GM08714 (cell line): ENCODE results near the gene SRM.
"Not testable (repeated sequence)": the region's sequence is repeated elsewhere in the genome, so short reads cannot be mapped to it uniquely, and the experiment has no call there.

Experiments used
- H3K4me3 ChIP-seq: fragments of 200-500 bp; sonication (Bioruptor generic); 2 replicates; pipeline ENCODE4 v1.5.1; 2014; ENCODE audit warnings: mild to moderate bottlenecking, low read length, inconsistent platforms
- ZNF274 ChIP-seq: IDR thresholded peaks from 2 replicates; pipeline ENCODE4 v1.6.1; 2012; ENCODE audit warnings: mild to moderate bottlenecking, low read depth, low read length

The SRM gene

GRCh38 chr1:11026052-11026451, 33.8 kb downstream of the SRM start:
- H3K4me3 ChIP-seq, result no peak overlapping the region
- TF ChIP-seq ZNF274, result no peak

- no peak overlapping the region for H3K4me3 ChIP-seq
Measured at GRCh38 chr1:11025618-11026017, 34.2 kb downstream of the SRM start.

DNA sequence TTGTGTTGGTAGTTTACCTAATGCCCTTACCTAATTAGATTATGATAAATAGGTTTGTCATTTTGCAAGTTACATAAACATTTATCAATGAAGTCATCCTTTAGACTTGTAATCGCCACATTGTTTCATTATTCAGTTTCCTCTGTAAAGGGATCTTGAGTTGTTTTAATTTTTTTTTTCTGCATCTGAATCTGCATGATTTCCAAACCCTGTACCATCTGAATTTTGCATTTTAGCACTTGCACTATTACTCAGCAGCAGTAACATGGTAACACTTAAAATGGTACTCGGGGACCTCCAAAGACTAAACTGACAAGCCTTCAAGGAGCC, 35.0 kb downstream of the SRM start:
- TF ChIP-seq ZNF274, result no peak
- no peak overlapping the region for H3K4me3 ChIP-seq

More at GRCh38 chr1:11025618-11026017, 34.2 kb downstream of the SRM start:
- no peak for TF ChIP-seq ZNF274

DNA sequence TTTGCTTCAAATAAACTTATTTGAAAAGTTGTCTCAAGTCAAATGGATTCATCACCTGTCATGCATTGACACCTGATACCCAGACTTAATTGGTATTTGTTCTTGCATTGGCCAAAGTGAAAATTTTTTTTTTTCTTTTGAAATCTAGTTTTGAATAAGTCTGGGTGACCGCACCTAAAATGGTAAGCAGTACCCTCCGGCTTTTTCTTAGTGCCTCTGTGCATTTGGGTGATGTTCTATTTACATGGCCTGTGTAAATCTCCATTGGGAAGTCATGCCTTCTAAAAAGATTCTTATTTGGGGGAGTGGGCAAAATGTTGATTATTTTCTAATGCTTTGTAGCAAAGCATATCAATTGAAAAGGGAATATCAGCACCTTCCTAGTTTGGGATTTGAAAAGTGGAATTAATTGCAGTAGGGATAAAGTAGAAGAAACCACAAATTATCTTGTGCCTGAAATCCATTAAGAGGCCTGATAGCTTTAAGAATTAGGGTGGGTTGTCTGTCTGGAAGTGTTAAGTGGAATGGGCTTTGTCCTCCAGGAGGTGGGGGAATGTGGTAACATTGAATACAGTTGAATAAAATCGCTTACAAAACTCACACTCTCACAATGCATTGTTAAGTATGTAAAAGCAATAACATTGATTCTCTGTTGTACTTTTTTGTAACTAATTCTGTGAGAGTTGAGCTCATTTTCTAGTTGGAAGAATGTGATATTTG, 35.5 kb downstream of the SRM start:
- no peak for TF ChIP-seq ZNF274
- no peak overlapping the region for H3K4me3 ChIP-seq

- TF ChIP-seq ZNF274, result no peak
- H3K4me3 ChIP-seq, result no peak overlapping the region
Measured at GRCh38 chr1:11023201-11023600, 36.6 kb downstream of the SRM start.

DNA sequence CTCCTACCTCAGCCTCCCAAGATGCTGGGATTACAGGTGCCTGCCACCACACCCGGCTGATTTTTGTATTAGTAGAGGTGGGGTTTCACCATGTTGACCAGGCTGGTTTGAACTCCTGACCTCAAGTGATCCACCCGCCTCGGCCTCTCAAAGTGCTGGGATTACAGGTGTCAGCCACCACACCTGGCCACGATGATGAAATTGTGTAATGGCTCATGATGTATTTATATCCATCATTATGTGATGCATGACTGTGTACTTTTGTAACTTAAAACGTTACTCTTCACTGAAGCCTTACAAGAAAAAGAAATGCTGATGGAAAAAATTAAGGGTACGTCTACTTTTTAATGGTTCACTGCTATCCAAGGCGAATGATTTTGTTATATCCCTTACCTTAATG, 39.8 kb downstream of the SRM start:
- no peak overlapping the region for H3K4me3 ChIP-seq
- TF ChIP-seq ZNF274, result no peak

- not testable (repeated sequence) for H3K4me3 ChIP-seq
Measured at GRCh38 chr1:11019358-11019757, 40.5 kb downstream of the SRM start.

- no peak for TF ChIP-seq ZNF274
- H3K4me3 ChIP-seq, result peak overlapping the region; percentile 99
Measured at GRCh38 chr1:11013160-11013531, 46.7 kb downstream of the SRM start.

DNA sequence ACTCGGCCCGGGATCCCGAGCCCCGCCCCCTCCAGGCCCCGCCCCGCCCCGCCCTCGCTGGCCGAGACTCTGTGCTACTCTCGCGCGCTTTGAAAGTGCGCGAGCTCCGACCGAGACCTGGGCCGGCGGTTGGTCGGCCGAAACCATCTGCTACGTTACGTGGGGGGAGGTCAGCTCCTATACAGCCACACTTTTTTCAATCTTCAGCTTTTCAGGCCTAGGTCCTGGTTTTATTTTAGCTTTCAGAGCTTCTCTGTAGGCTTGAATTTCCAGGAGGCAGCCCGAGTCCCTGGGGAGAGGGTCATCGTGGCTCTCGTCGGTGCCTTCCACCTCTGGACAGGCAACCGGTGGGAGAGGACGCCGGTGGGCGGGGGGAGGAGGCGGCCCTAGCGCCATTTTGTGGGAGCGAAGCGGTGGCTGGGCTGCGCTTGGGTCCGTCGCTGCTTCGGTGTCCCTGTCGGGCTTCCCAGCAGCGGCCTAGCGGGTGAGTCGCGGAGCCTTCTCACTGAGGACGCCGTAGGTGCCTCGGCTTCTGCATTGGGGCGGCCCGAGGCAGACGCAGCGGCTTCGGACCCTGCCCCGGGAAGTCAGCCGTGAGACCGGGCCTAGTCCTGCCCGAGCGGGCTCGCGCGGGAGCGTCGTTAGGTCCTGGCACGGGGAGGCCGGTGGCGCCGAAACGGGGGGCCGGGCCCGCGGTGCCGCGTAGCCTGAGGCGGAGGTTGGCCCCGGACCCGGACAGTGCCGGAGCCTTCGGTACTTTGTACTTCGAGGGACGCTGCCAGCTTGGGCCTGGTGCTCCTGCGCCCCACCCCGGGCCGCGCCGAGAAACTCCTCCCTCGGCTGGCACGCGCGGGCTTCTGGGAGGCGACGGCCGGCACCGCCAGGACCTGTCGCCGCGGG, 47.3 kb downstream of the SRM start, which contains the start of gene TARDBP:
Gene TARDBP, plus strand, starts transcription at position 395 of the 900 bp plus-strand sequence. CDS start 1,074 bp downstream, outside the sequence.
- no peak for TF ChIP-seq ZNF274
- peak within 1 kb of the TSS; percentile 99 for H3K4me3 ChIP-seq
